ENCODE data around the gene CCDC60. TPM values are rescaled to one million over a fixed set of nuclear protein-coding genes. Genes with fewer than 3 reads are reported as not detected.
A peak's percentile ranks its signal among the peaks of the same experiment; 100 is the strongest.

The CCDC60 gene
- total and polyA plus RNA-seq, 2 of the 13 experiments (the other 11 are each of a cell fraction or from before 2014, with no cell fraction given): not detected

GRCh38 chr12:119512772-119513497 is 178.4 kb downstream of the CCDC60 start (continued):
- TF ChIP-seq ZNF609 (CRISPR knock-in tag; IDR thresholded peaks at IDR 0.05; ENCODE audit: borderline replicate concordance) (no peak), NCOA1 (CRISPR knock-in tag; IDR thresholded peaks at IDR 0.05) (no peak), ZBTB21 (CRISPR knock-in tag; IDR thresholded peaks at IDR 0.05) (peak; percentile 27; the same call in 1 of the 2 replicates), SP140L (CRISPR knock-in tag; IDR thresholded peaks at IDR 0.05; ENCODE audit: borderline replicate concordance) (no peak)
- TF ChIP-seq, protein P1, sequence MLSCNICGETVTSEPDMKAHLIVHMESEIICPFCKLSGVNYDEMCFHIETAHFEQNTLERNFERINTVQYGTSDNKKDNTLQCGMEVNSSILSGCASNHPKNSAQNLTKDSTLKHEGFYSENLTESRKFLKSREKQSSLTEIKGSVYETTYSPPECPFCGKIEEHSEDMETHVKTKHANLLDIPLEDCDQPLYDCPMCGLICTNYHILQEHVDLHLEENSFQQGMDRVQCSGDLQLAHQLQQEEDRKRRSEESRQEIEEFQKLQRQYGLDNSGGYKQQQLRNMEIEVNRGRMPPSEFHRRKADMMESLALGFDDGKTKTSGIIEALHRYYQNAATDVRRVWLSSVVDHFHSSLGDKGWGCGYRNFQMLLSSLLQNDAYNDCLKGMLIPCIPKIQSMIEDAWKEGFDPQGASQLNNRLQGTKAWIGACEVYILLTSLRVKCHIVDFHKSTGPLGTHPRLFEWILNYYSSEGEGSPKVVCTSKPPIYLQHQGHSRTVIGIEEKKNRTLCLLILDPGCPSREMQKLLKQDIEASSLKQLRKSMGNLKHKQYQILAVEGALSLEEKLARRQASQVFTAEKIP (CRISPR knock-in tag; IDR thresholded peaks at IDR 0.05; ENCODE audit: borderline replicate concordance): no peak

DNA sequence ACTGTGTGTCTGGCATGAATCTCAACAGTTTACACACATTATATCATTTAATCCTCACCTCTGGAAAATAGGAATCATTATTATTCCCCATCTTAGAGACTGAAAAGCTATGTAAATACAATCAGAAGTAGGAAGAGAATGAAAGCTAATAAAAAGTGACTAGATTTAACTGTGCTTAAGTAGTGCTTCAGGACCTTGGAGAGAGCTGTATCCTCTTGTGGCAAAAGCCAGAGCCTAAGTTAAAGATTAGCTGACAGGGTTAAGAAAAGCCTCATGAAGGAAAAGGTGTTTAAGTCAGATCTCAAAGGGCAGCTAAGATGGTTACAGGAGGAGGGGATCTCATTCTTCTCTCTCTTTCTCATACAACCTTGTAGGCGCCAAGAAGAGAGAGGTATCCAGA is 193.7 kb downstream of the CCDC60 start:
- intact Hi-C loops (cut with micrococcal nuclease; ENCODE audit: unreplicated experiment): no loop called here
- CTCF ChIA-PET (ENCODE audit: low intra/inter-chr PET ratio, low total read pairs): no interaction called here

More for the DNA sequence above, 193.7 kb downstream of the CCDC60 start:
- Histone ChIP-seq H3K4me3 (replicated peaks in 1 of 3; ENCODE audit: insufficient read depth in 1 of 3, low read depth in 2 of 3, low read length in 3 of 3) (no peak overlapping the region), H4K20me1 (ENCODE audit: insufficient read depth, low read length) (no peaks in the 10 kb centered on the region), H2AFZ (ENCODE audit: low read length) (no peak overlapping the region), H3K27me3 (ENCODE audit: control insufficient read depth in 1 of 2, insufficient read depth in 2 of 2, low read length in 2 of 2) (no peaks in the 10 kb centered on the region), H3K4me1 (ENCODE audit: insufficient read depth, low read length) (no peaks in the 10 kb centered on the region), H3K79me2 (ENCODE audit: insufficient read depth, low read length) (no peaks in the 10 kb centered on the region), H3K9me3 (ENCODE audit: low read length) (no peaks in the 10 kb centered on the region), H3K4me2 (ENCODE audit: low read depth, low read length) (no peak overlapping the region), H3K9ac (ENCODE audit: insufficient read depth, low read depth, low read length) (no peak overlapping the region), H3K36me3 (replicated peaks in 1 of 2; ENCODE audit: control insufficient read depth in 1 of 2, insufficient read depth in 2 of 2, low read length in 2 of 2) (no peaks in the 10 kb centered on the region), H3K27ac (ENCODE audit: extremely low read length, insufficient read depth, low read length) (no peak overlapping the region)
- in situ Hi-C loops (cut with HindIII; ENCODE audit: extremely low pct_ligation_motif_present, low pct_unique_long_range_greater_than_20kb): no loop called here
- no peak for DNase-seq (ENCODE audit: low spot score)
- WGBS (ENCODE audit: low lambda C conversion rate): 37% methylated on average over 1 of the region's 1 CpG
- no peak for TF ChIP-seq GZF1 (CRISPR knock-in tag; IDR thresholded peaks at IDR 0.05)
- TF ChIP-seq REST (IDR thresholded peaks at IDR 0.05; ENCODE audit: borderline replicate concordance in 1 of 2, low read depth in 1 of 2, low read length in 2 of 2): peak; percentile 38 to 92
- no peak for TF ChIP-seq KDM5B (CRISPR knock-in tag; IDR thresholded peaks at IDR 0.05; ENCODE audit: borderline replicate concordance)
- no peak for TF ChIP-seq FOXC1 (CRISPR knock-in tag; IDR thresholded peaks at IDR 0.05; ENCODE audit: borderline replicate concordance)
- TF ChIP-seq PCBP1 (IDR thresholded peaks at IDR 0.05; ENCODE audit: borderline replicate concordance, low read depth, low read length): no peak
- TF ChIP-seq MIER2 (CRISPR knock-in tag; IDR thresholded peaks at IDR 0.05): peak; percentile 92
- no peak for FAIRE-seq
- POLR2A ChIA-PET: no interaction called here
- BruUV-seq (replicated peaks): no TSS peak
- ATAC-seq: no peak
